Measurements from ENCODE around the gene ATG2A. TPM values are rescaled to one million over a fixed set of nuclear protein-coding genes. Genes with fewer than 3 reads are reported as not detected.

ATG2A gene
- total RNA-seq: 7.5 and 11.7 TPM in 2 replicates

GRCh38 chr11:64916775-64917662 is at the start of gene ATG2A:
Gene ATG2A (minus strand): TSS chr11:64917209. CDS start chr11:64917135, 74 bp downstream.

GRCh38 chr11:64935359-64936081 is 18.5 kb upstream of the ATG2A start, which contains the start of gene GPHA2:
Gene GPHA2 (minus strand): TSS chr11:64935893. CDS start chr11:64935460, 433 bp downstream.

GRCh38 chr11:64923944-64924909 is 7.2 kb upstream of the ATG2A start, which contains the start of gene PPP2R5B:
Gene PPP2R5B (plus strand): TSS chr11:64924689. CDS start chr11:64925735, 1,046 bp downstream.

GRCh38 chr11:64878494-64879243 is 38.3 kb downstream of the ATG2A start, which contains the start of gene EHD1:
Gene EHD1 (minus strand): TSS chr11:64878621. CDS start chr11:64878464, 157 bp downstream.

Other genes with a start within 250 kb of the ATG2A start
- gene NRXN2, start 194.0 kb downstream of the ATG2A start, total RNA-seq: 1.1 TPM in 1 of 2 replicates, not detected in the other
- gene RASGRP2, start 173.1 kb downstream of the ATG2A start, total RNA-seq: 0.46 and 1.6 TPM in 2 replicates
- under 0.01 and 0.46 TPM in 2 replicates for gene PYGM, start 157.2 kb downstream of the ATG2A start, total RNA-seq
- gene SF1, start 138.7 kb downstream of the ATG2A start, total RNA-seq: 65.6 and 72.6 TPM in 2 replicates
- gene MAP4K2, start 114.0 kb downstream of the ATG2A start, total RNA-seq: 37.7 and 44.1 TPM in 2 replicates
- 13.0 and 13.1 TPM in 2 replicates for gene MEN1, start 106.7 kb downstream of the ATG2A start, total RNA-seq
- gene CDC42BPG, start 72.6 kb downstream of the ATG2A start, total RNA-seq: 0.15 and 0.32 TPM in 2 replicates
- gene EHD1, start 38.6 kb downstream of the ATG2A start, total RNA-seq: 62.9 and 73.1 TPM in 2 replicates
- 7.8 and 7.9 TPM in 2 replicates for gene PPP2R5B, start 7.5 kb upstream of the ATG2A start, total RNA-seq
- not detected in 2 replicates for gene GPHA2, start 18.7 kb upstream of the ATG2A start, total RNA-seq
- gene MAJIN, start 54.9 kb upstream of the ATG2A start, total RNA-seq: not detected in 2 replicates
- 0.65 and 12.3 TPM in 2 replicates for gene BATF2, start 79.8 kb upstream of the ATG2A start, total RNA-seq
- gene ARL2, start 97.0 kb upstream of the ATG2A start, total RNA-seq: 113 and 137 TPM in 2 replicates
- 8.1 and 8.5 TPM in 2 replicates for gene SNX15, start 110.2 kb upstream of the ATG2A start, total RNA-seq
- 9.4 and 13.7 TPM in 2 replicates for gene SAC3D1, start 124.0 kb upstream of the ATG2A start, total RNA-seq
- gene NAALADL1, start 141.3 kb upstream of the ATG2A start, total RNA-seq: 5.5 and 9.7 TPM in 2 replicates
- gene CDCA5, start 166.8 kb upstream of the ATG2A start, total RNA-seq: 7.1 and 11.4 TPM in 2 replicates
- 33.5 and 34.7 TPM in 2 replicates for gene ZFPL1, start 167.0 kb upstream of the ATG2A start, total RNA-seq
- gene VPS51, start 179.0 kb upstream of the ATG2A start, total RNA-seq: 182 and 195 TPM in 2 replicates
- gene TM7SF2, start 194.7 kb upstream of the ATG2A start, total RNA-seq: 15.6 and 24.9 TPM in 2 replicates
- 9.0 and 10.1 TPM in 2 replicates for gene ZNHIT2, start 200.5 kb upstream of the ATG2A start, total RNA-seq
- 318 and 429 TPM in 2 replicates for gene FAU, start 204.9 kb upstream of the ATG2A start, total RNA-seq
- gene MRPL49, start 205.1 kb upstream of the ATG2A start, total RNA-seq: 27.6 and 32.4 TPM in 2 replicates
- gene SYVN1, start 217.3 kb upstream of the ATG2A start, total RNA-seq: 10.7 and 12.0 TPM in 2 replicates